IPS-15b (cell line): ENCODE measurements around the gene FGF14.

Experiments used
- H3K27me3 ChIP-seq: one replicate; pipeline ENCODE4 v1.6.1; 2013; ENCODE audit warnings: low read length; ENCODE audit not compliant: control insufficient read depth, insufficient read depth
- H3K36me3 ChIP-seq: one replicate; pipeline ENCODE4 v1.6.1; 2013; ENCODE audit warnings: low read length; ENCODE audit not compliant: control insufficient read depth, insufficient read depth
- H3K4me1 ChIP-seq: one replicate; pipeline ENCODE4 v1.6.1; 2013; ENCODE audit warnings: mild to moderate bottlenecking, low read length; ENCODE audit not compliant: control insufficient read depth, insufficient read depth
- H3K4me3 ChIP-seq: one replicate; pipeline ENCODE4 v1.5.1; 2013; ENCODE audit warnings: low read depth, low read length
- H3K9ac ChIP-seq: one replicate; pipeline ENCODE4 v1.6.1; 2013; ENCODE audit warnings: low read depth, mild to moderate bottlenecking, low read length
- H3K9me3 ChIP-seq: one replicate; pipeline ENCODE4 v1.6.1; 2013; ENCODE audit warnings: mild to moderate bottlenecking, low read length; ENCODE audit not compliant: control insufficient read depth, insufficient read depth

Gene FGF14

DNA sequence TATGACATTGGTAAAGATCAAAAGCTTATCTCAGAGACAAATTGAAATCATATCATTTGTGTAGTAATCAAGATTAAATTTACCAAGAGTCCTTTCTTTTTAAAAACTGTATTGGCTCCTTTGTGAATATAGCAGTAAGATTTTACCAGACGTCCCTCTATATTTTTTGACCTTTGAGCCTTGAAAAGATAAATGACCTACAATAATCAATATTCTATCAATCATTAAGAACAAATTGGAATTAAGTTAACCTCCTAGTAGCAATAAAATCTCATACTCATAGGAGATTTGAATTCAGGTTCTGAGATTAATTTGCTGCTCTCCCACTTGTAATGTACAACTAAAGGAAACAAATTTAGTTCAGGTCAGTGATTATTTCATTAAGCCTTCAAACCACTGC is 78.3 kb downstream of the FGF14 start:
- Histone ChIP-seq H3K4me1 (no peaks in the 10 kb centered on the region), H3K4me3 (no peak overlapping the region), H3K9me3 (no peaks in the 10 kb centered on the region), H3K36me3 (no peaks in the 10 kb centered on the region), H3K9ac (no peak overlapping the region), H3K27me3 (no peaks in the 10 kb centered on the region)

DNA sequence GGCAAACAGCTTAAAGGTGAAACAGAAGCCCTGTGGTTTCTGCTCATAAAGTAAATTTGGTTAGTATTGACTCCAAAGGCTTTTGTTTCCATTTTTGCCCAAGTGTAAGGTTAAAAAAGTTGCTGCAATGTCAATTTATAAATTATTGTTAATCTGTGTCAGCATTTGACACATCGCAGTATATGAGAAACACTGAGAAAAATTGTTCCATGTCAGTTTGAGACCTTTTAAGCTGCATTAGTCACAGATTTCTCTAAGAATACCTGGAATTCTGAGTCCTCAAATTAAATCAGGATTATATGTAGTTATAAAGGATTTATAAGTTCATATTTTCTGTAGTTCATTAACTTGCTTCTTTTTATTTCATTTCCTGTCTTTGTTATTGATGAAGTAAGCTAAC is 78.8 kb downstream of the FGF14 start:
- H3K4me1 ChIP-seq = no peaks in the 10 kb centered on the region
- H3K27me3 ChIP-seq = no peaks in the 10 kb centered on the region
- H3K9ac ChIP-seq = no peak overlapping the region
- no peak overlapping the region for H3K4me3 ChIP-seq
- no peaks in the 10 kb centered on the region for H3K36me3 ChIP-seq
- no peaks in the 10 kb centered on the region for H3K9me3 ChIP-seq

DNA sequence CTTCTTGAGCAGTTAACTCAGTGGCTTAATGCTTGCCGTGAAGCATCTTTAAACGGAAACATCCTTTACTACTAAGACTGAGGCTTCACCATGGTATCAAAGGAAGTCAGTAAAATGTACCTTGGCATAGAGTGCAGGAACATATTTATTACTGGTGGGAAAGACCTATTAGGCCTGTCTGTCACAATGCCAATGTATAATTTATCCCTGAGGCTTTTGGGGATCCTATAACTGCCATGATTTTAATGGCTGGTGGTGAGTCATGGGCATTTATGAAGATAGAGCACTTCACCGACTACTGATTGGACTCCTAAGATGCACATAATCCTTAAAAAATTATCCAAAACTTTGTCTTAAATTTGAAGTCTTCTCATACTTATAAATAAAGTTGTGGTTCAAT is 79.6 kb downstream of the FGF14 start:
- Histone ChIP-seq H3K36me3 (no peaks in the 10 kb centered on the region), H3K4me3 (no peak overlapping the region), H3K9ac (no peak overlapping the region), H3K27me3 (no peaks in the 10 kb centered on the region), H3K4me1 (no peaks in the 10 kb centered on the region), H3K9me3 (no peaks in the 10 kb centered on the region)

DNA sequence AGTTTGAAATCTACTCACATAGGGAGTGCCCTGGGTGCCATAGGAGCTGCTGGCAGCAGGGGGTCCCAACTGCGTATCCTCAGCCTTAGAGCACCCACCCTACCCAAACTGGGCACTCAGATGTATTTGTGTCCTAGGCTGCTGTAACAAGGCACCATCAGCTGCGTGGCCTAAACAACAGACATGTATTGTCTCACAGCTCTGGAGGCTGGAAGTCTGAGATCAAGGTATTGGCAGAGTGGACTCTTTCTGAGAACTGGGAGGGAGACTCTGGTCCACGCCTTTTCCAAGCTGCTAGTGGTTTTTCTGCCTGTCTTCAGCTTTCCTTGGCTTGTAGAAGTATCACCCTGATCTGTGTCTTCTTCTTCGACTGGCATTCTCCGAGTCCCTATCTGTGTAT is 83.6 kb downstream of the FGF14 start:
- H3K4me3 ChIP-seq = no peak overlapping the region
- H3K4me1 ChIP-seq = no peaks in the 10 kb centered on the region
- no peaks in the 10 kb centered on the region for H3K36me3 ChIP-seq
- no peaks in the 10 kb centered on the region for H3K9me3 ChIP-seq
- H3K27me3 ChIP-seq = no peaks in the 10 kb centered on the region
- H3K9ac ChIP-seq = no peak overlapping the region

DNA sequence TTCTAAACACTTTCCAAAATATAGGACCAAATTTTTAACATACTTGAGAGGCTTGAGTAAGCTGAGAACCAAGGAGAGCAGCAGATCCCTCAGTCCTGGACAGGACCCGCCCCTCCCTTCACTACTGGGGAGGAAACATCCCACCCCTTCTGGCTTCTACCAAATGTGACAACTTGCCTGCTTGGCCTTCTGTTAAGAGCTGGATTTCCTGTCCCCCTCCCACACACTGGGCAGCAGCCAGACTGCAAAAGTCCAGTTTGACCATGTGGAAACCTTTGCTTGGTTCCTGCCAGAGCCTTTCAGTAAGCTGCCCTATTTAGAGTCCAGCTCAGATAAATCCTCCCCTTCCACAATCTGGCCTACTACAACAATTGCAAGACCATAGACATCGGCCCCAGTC is 84.3 kb downstream of the FGF14 start:
- Histone ChIP-seq H3K4me1 (no peaks in the 10 kb centered on the region), H3K9me3 (no peaks in the 10 kb centered on the region), H3K36me3 (no peaks in the 10 kb centered on the region), H3K9ac (no peak overlapping the region), H3K27me3 (no peaks in the 10 kb centered on the region), H3K4me3 (no peak overlapping the region)

DNA sequence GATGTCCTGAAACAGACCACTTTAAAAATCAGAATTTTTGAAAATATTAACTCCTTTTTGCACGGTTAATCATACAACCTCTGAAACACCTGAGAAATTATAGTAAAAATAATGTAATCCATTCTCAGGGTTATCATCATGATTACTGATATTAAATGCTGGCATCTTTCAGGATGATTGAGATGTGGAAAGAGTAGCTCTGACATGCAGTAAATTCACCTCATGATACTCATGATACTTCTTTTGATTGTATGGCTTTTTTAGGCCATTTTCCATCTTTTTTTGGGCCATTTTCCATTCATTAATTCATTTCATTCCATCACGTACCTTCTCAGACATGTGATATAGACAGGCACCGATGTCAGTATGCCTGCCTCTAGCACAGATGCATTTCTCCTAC is 85.1 kb downstream of the FGF14 start:
- H3K27me3 ChIP-seq = no peaks in the 10 kb centered on the region
- no peak overlapping the region for H3K4me3 ChIP-seq

DNA sequence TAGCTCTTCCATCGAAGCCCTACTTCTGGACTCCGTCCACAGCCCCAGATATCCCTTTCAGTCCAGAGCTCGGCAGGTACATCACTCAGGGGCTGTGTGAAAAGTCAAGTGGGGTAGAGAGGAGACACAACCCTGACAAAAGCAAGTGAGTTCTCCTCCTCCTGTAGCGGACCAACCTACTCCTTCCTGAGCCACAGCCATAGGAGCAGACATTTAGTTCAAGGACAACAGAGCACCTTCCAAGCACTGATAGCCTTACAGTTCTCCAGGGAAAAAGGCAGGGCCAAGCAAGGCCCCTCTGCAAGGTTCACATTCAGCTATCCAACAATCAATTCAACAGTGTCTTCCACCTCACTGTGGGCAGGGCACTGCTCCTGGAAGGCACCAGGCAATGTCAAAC is 89.0 kb downstream of the FGF14 start:
- Histone ChIP-seq H3K27me3 (no peaks in the 10 kb centered on the region), H3K4me3 (no peak overlapping the region), H3K36me3 (no peaks in the 10 kb centered on the region)

More for the DNA sequence above, 85.1 kb downstream of the FGF14 start:
- no peaks in the 10 kb centered on the region for H3K36me3 ChIP-seq
- H3K9me3 ChIP-seq = no peaks in the 10 kb centered on the region
- H3K4me1 ChIP-seq = no peaks in the 10 kb centered on the region
- no peak overlapping the region for H3K9ac ChIP-seq

DNA sequence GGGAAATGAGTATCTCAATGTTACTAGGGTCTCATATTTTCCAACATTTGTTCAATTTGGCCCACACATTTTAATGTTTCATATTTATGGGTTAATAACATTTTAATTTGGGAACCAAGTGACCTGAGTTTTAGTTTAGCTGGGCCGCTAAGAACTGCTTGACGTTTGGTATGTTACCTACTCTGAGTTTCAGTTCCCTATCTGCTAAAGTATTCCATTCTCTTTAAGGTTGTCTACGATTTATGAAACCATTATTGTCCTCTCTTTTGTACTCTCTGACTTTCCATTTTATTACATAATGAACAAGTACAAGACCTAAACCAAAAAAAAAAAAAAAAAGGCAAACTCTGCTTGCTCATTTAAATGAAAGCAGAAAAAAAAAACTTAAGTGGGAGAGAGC is 89.9 kb downstream of the FGF14 start:
- Histone ChIP-seq H3K36me3 (no peaks in the 10 kb centered on the region), H3K9me3 (no peaks in the 10 kb centered on the region), H3K27me3 (no peaks in the 10 kb centered on the region), H3K4me1 (no peaks in the 10 kb centered on the region), H3K9ac (no peak overlapping the region), H3K4me3 (no peak overlapping the region)

More for the DNA sequence above, 89.0 kb downstream of the FGF14 start:
- Histone ChIP-seq H3K9ac (no peak overlapping the region), H3K4me1 (no peaks in the 10 kb centered on the region), H3K9me3 (no peaks in the 10 kb centered on the region)

DNA sequence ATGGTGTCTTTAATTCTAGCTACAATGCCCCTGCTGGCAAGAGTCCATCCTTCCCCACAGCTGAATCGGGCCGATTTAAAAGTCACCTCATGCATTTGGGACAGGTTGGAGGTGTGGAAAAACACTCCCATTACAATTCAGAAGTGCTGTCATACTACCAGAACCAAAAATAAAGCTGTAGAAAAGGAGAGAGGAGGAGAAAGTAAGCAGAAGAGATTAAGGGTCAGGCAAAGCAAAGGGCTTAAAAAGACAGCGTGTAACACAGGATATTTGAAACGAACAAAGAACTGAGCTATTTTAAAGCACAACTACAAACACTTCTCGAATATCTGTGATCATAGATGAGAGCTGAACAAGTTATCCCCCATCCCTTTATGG is 90.4 kb downstream of the FGF14 start:
- Histone ChIP-seq H3K4me1 (no peaks in the 10 kb centered on the region), H3K9me3 (no peaks in the 10 kb centered on the region)

DNA sequence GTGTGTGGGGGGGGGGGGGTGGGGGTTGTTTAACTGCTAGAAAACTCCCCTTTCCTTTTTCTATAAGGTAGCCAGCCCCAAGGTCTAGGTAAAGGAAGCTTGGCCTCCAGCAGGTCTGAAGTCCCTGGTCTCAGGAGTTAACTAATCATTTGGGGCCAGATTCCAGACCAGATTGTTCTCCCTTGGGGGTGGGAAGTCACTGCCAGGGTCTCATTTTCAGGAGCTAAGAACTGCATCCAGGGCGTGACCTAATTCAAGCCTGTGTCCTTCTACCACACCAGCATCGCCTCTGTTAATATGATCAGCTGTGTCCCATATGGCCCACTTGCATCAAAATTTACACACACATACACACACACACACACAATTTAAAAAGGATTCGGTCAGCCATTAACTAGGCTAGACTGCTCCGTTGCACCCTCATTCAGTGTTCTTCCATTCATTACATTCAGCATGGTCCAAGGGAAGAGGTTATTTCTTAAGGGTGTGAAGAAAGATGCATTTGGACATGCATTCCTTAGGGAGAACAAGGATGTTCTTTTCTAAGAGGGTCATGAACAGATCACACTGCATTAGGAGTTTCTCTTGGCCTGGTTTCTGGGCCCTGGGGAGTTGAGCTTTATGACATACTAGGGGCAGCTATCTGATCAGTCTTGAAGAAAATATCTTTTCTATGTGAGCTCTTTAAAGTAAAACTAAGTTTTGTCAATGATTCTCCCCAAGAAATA is 91.0 kb downstream of the FGF14 start:
- no peaks in the 10 kb centered on the region for H3K36me3 ChIP-seq
- H3K9ac ChIP-seq = no peak overlapping the region

More for the DNA sequence above, 90.4 kb downstream of the FGF14 start:
- H3K4me3 ChIP-seq = no peak overlapping the region
- no peaks in the 10 kb centered on the region for H3K36me3 ChIP-seq
- no peaks in the 10 kb centered on the region for H3K27me3 ChIP-seq
- no peak overlapping the region for H3K9ac ChIP-seq

DNA sequence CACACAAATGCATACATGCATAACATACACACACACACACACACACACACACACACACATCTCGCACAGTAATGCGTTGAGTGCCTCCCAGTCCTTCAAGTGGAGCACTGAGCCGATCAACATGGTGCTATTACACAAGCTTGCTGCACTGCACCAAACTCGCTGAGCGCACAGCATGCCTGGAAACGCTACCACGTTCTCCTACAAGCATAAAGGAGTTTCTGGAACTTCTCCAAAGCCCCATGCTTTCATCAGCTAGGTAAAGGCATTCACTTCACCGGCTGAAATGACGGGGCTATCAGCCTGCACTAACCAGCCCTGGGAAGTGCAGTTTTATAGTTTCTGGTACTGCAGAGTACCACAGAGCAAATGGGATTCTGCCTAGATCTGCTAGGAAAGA is 92.7 kb downstream of the FGF14 start:
- Histone ChIP-seq H3K27me3 (no peaks in the 10 kb centered on the region), H3K4me1 (no peaks in the 10 kb centered on the region), H3K4me3 (no peak overlapping the region), H3K36me3 (no peaks in the 10 kb centered on the region), H3K9ac (no peak overlapping the region), H3K9me3 (no peaks in the 10 kb centered on the region)

More for the DNA sequence above, 91.0 kb downstream of the FGF14 start:
- Histone ChIP-seq H3K27me3 (no peaks in the 10 kb centered on the region), H3K4me1 (no peaks in the 10 kb centered on the region), H3K4me3 (no peak overlapping the region), H3K9me3 (no peaks in the 10 kb centered on the region)

DNA sequence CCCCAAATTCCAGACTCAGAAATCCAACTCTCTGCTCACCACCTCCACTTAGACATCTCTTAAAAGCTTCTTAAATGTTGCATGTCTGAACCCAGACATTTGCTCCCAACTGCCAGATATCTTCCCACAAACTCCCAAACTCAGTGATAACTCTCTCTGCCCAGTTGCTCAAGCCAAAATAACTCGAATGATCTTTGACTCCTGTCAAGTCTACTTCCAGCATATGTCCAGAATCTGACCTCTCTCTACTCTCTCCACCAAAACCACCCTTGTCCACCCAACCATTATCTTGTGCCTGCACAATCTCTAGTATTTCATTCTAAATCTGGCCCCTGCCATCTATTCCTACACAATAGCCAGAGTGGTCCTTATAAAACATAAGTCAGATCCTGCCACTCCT is 99.3 kb downstream of the FGF14 start:
- Histone ChIP-seq H3K4me3 (no peak overlapping the region), H3K27me3 (no peaks in the 10 kb centered on the region), H3K9ac (no peak overlapping the region), H3K9me3 (no peaks in the 10 kb centered on the region), H3K36me3 (no peaks in the 10 kb centered on the region), H3K4me1 (no peaks in the 10 kb centered on the region)
